ENCODE data around the gene EARS2.
"Not testable (repeated sequence)": the region's sequence is repeated elsewhere in the genome, so short reads cannot be mapped to it uniquely, and the experiment has no call there.

Gene EARS2

DNA sequence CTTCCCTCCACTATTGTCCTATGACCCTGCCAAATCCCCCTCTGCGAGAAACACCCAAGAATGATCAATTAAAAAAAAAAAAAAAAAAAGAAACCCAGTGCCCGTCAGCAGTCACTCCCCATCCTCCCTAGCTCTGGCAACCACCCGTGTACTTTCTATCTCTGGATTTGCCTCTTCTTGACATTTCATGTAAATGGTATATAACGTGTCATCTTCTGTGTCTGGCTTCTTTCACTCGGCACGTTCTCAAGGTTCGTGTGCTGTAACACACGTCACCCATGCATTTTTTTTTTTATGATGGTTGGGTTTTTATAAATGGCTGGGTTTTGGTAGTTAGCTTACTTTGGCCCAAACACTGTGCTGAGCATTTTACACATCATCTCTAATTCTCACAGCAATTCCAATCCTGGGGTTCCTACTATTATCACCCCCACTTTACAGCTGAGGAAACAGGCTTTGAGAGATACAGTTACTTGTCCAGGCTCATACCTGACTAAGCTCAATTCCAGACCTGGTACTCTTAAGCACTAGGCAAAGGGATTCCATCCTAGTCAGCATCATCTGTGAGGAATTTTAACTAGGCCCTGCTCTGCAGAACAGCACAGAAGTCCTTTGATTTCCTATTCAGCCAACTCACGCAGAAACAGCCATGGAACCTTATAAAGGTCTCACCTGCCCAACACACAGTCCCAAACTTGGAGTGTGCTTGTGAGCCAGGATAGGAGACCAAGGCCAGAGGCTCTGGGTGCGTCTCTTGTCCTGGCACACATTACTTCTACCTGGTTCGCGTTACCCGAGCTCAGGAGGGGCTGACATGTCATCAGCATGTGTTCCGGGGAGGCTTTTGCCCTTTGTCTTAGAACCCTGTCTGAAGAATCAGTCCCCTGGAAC lies 27.3 kb upstream of the EARS2 start:
- no peak for TF ChIP-seq TAF1 (IDR thresholded peaks at IDR 0.05; ENCODE audit: low read depth, low read length)
- no peak for TF ChIP-seq POU2F2 (IDR thresholded peaks at IDR 0.05; ENCODE audit: low read depth, low read length)
- TF ChIP-seq SPI1 (IDR thresholded peaks at IDR 0.05; ENCODE audit: low read depth, low read length) = no peak
- no peak for TF ChIP-seq POLR2A (IDR thresholded peaks at IDR 0.05; ENCODE audit: low read depth, low read length)
- TF ChIP-seq POLR2AphosphoS5 (IDR thresholded peaks at IDR 0.05; ENCODE audit: low read depth, low read length) = no peak
- TF ChIP-seq PAX5 (IDR thresholded peaks at IDR 0.05; ENCODE audit: insufficient read depth, low read length, severe bottlenecking) = no peak
- FAIRE-seq = no peak
- no peak for DNase-seq (ENCODE audit: insufficient read length, low spot score)

DNA sequence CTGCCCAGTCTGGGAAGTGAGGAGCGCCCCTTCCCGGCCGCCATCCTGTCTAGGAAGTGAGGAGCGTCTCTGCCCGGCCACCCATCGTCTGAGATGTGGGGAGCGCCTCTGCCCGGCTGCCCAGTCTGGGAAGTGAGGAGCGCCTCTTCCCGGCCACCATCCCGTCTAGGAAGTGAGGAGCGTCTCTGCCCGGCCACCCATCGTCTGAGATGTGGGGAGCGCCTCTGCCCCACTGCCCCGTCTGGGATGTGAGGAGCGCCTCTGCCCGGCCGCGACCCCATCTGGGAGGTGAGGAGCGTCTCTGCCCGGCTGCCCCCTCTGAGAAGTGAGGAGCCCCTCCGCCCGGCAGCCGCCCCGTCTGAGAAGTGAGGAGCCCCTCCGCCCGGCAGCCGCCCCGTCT lies 26.1 kb upstream of the EARS2 start:
- not testable (repeated sequence) for DNase-seq (ENCODE audit: insufficient read length, low spot score); FAIRE-seq

DNA sequence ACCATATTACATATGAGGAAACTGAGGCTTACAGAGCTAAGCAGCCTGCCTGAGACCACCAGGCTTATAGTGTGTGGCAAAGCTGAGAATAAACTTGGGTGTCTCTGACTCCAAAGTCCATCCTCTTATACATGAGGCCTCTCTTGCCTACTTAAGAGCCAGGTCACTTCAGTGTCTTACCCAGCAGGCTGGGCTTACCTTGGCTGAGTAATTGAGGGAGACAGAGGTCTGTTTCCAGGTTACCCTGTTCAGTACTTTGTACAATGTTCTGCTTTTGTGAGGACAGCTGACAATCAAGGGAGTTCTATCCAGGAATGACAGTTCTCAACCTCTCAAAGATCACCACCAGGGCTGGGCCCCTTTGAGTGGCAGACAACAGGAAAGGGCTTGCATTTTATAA lies 24.6 kb upstream of the EARS2 start:
- TF ChIP-seq POLR2AphosphoS5 (IDR thresholded peaks at IDR 0.05; ENCODE audit: low read depth, low read length) (no peak), TAF1 (IDR thresholded peaks at IDR 0.05; ENCODE audit: low read depth, low read length) (no peak), PAX5 (IDR thresholded peaks at IDR 0.05; ENCODE audit: insufficient read depth, low read length, severe bottlenecking) (no peak), POLR2A (IDR thresholded peaks at IDR 0.05; ENCODE audit: low read depth, low read length) (no peak), SPI1 (IDR thresholded peaks at IDR 0.05; ENCODE audit: low read depth, low read length) (no peak), POU2F2 (IDR thresholded peaks at IDR 0.05; ENCODE audit: low read depth, low read length) (no peak)
- FAIRE-seq (no peak), DNase-seq (ENCODE audit: insufficient read length, low spot score) (no peak)

DNA sequence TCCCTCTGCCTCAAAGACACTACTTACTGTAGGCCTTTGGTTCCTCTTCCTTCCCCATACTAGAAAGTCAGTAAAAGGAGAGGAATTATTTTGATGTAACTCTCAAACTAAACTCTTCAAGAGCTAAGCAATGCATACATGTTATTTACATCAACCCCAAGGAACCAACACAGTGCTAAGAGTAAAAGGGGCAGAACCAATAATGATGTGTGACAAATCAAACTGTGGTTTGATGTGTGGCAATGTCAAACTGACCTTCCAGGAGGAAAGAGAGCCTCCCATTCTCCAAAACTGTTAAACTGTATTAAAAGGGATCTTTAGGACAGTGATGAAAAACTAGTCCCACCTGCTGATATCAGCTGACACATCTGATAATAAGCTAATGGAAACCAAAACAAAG lies 23.2 kb upstream of the EARS2 start:
- DNase-seq (ENCODE audit: insufficient read length, low spot score) (no peak), FAIRE-seq (no peak)
- TF ChIP-seq PAX5 (IDR thresholded peaks at IDR 0.05; ENCODE audit: insufficient read depth, low read length, severe bottlenecking) = no peak
- TF ChIP-seq TAF1 (IDR thresholded peaks at IDR 0.05; ENCODE audit: low read depth, low read length) = no peak

DNA sequence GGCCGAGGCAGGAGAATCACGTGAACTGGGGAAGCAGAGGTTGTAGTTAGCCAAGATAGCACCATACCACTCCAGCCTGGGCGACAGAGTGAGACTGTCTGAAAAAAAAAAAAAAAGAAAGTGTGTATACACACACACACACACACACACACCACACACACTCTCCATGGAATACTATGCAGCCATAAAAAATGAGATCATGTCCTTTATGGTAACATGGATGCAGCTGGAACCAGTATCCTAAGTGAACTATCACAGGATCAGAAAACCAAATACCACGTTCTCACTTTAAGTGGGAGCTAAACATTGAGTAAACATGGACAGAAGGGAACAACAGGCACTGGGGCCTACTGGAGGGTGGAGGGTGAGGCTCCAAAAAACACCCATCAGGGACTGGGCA lies 22.2 kb upstream of the EARS2 start:
- DNase-seq (ENCODE audit: insufficient read length, low spot score) = no peak
- no peak for FAIRE-seq

DNA sequence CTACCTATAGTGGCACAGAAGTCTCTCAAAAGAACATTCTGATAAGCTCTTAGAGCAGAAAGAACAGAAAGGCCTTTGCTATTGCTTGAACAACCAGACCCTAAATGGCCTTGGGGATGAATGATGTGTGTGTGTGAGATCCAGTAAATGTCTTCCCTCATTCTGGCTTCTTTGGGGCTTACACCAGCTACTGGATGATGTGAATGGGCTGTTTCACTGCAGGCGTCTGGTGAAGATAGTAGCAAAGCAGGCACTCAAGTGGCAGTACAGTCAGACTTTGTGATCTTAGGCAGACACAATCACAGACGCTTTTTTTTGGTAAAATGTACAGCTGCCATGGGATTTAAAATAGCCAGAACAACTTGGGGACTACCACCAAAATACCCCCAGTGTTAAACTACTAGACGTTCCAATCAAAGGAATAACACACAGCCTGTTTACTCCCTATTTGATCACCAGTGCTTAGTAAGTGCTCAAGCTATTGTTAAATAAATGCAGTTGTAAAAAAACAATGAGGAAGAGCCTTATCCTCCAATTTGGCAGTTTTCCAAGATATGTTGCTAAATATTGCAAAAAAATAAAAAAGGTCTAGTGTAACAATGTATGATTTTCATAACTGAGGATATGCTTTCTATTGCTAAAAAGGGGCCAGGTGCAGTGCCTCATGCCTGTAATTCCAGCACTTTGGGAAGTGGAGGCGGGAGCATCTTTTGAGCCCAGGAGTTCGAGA lies 21.1 kb upstream of the EARS2 start:
- FAIRE-seq (no peak), DNase-seq (ENCODE audit: insufficient read length, low spot score) (no peak)
- TF ChIP-seq POU2F2 (IDR thresholded peaks at IDR 0.05; ENCODE audit: low read depth, low read length) = no peak
- TF ChIP-seq TAF1 (IDR thresholded peaks at IDR 0.05; ENCODE audit: low read depth, low read length) = no peak
- no peak for TF ChIP-seq SPI1 (IDR thresholded peaks at IDR 0.05; ENCODE audit: low read depth, low read length)
- no peak for TF ChIP-seq POLR2AphosphoS5 (IDR thresholded peaks at IDR 0.05; ENCODE audit: low read depth, low read length)
- TF ChIP-seq POLR2A (IDR thresholded peaks at IDR 0.05; ENCODE audit: low read depth, low read length) = no peak
- TF ChIP-seq PAX5 (IDR thresholded peaks at IDR 0.05; ENCODE audit: insufficient read depth, low read length, severe bottlenecking) = no peak

More for the DNA sequence above, 22.2 kb upstream of the EARS2 start:
- TF ChIP-seq POLR2AphosphoS5 (IDR thresholded peaks at IDR 0.05; ENCODE audit: low read depth, low read length) = no peak
- TF ChIP-seq TAF1 (IDR thresholded peaks at IDR 0.05; ENCODE audit: low read depth, low read length) = no peak
- TF ChIP-seq POLR2A (IDR thresholded peaks at IDR 0.05; ENCODE audit: low read depth, low read length) = no peak
- no peak for TF ChIP-seq SPI1 (IDR thresholded peaks at IDR 0.05; ENCODE audit: low read depth, low read length)
- TF ChIP-seq POU2F2 (IDR thresholded peaks at IDR 0.05; ENCODE audit: low read depth, low read length) = no peak
- no peak for TF ChIP-seq PAX5 (IDR thresholded peaks at IDR 0.05; ENCODE audit: insufficient read depth, low read length, severe bottlenecking)

DNA sequence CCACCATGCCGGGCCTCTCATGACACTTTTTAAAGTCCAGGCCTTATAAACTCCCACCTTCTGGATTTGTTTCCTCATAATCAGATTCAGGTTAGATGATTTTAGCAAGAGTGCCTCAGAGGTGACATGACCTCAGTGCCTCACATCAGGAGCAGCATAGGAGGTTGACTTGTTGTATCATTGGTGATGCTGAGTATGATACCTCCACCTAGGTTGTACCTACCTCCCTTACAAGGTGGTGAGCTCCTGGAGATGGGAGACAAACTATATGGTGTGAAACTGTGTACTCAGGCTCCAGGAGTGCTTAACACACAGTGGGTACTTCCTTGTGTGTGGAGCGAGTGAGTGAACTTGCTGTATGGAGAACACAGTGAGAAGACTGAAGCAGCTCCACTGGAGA lies 20.3 kb upstream of the EARS2 start:
- DNase-seq (ENCODE audit: insufficient read length, low spot score) (no peak), FAIRE-seq (no peak)
- TF ChIP-seq SPI1 (IDR thresholded peaks at IDR 0.05; ENCODE audit: low read depth, low read length) (no peak), TAF1 (IDR thresholded peaks at IDR 0.05; ENCODE audit: low read depth, low read length) (no peak), POLR2A (IDR thresholded peaks at IDR 0.05; ENCODE audit: low read depth, low read length) (no peak), PAX5 (IDR thresholded peaks at IDR 0.05; ENCODE audit: insufficient read depth, low read length, severe bottlenecking) (no peak), POLR2AphosphoS5 (IDR thresholded peaks at IDR 0.05; ENCODE audit: low read depth, low read length) (no peak), POU2F2 (IDR thresholded peaks at IDR 0.05; ENCODE audit: low read depth, low read length) (no peak)

DNA sequence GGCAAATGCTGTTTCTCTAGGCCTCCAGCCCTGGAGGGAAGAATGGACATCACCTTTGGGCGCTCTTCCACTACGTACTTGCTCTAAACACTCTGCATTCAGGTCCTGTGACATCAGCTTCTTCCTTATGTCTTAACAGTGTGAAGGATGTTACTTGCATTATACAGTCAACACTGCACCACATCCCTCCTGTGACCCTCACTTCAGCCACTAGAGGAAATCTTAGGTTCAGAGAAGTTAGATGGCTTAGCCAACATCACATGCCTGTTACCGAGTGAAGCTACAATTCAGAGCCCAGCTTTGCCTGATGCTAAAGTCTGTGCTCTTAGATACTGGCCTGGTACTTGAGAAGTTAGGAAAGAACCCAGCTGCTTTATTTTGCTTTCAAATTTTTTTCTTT lies 18.7 kb upstream of the EARS2 start:
- FAIRE-seq (no peak), DNase-seq (ENCODE audit: insufficient read length, low spot score) (no peak)
- TF ChIP-seq TAF1 (IDR thresholded peaks at IDR 0.05; ENCODE audit: low read depth, low read length) (no peak), PAX5 (IDR thresholded peaks at IDR 0.05; ENCODE audit: insufficient read depth, low read length, severe bottlenecking) (no peak), POU2F2 (IDR thresholded peaks at IDR 0.05; ENCODE audit: low read depth, low read length) (no peak), POLR2A (IDR thresholded peaks at IDR 0.05; ENCODE audit: low read depth, low read length) (no peak), SPI1 (IDR thresholded peaks at IDR 0.05; ENCODE audit: low read depth, low read length) (no peak), POLR2AphosphoS5 (IDR thresholded peaks at IDR 0.05; ENCODE audit: low read depth, low read length) (no peak)

DNA sequence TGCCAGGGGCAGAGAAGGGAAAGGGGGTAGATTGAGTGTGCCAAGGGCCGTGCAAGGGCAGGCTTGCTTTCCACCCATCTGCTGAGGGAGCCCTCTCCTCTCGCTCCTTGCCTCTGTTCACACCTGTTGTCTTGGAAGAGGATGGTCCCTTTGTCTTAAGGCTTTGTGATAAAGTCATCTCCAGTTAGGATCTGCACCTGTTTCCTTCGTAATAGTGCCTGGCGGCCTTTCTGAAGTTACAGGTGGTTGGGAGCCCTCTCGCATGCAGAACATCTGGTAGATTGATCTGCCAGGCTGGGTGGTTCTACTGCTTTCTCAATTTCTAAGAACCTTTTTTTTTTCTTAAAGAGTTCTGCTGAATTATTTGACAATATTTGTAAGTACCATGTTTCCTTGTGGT lies 16.7 kb upstream of the EARS2 start:
- DNase-seq (ENCODE audit: insufficient read length, low spot score) (no peak), FAIRE-seq (no peak)
- no peak for TF ChIP-seq PAX5 (IDR thresholded peaks at IDR 0.05; ENCODE audit: insufficient read depth, low read length, severe bottlenecking)
- TF ChIP-seq POLR2AphosphoS5 (IDR thresholded peaks at IDR 0.05; ENCODE audit: low read depth, low read length) = no peak
- TF ChIP-seq POU2F2 (IDR thresholded peaks at IDR 0.05; ENCODE audit: low read depth, low read length) = no peak
- TF ChIP-seq SPI1 (IDR thresholded peaks at IDR 0.05; ENCODE audit: low read depth, low read length) = no peak
- TF ChIP-seq POLR2A (IDR thresholded peaks at IDR 0.05; ENCODE audit: low read depth, low read length) = no peak
- no peak for TF ChIP-seq TAF1 (IDR thresholded peaks at IDR 0.05; ENCODE audit: low read depth, low read length)
